ENCODE data around the gene COP1. TPM values are rescaled to one million over a fixed set of nuclear protein-coding genes. Genes with fewer than 3 reads are reported as not detected.

The COP1 gene
- total and polyA plus RNA-seq, 2 donors (not counting 3 experiments of a cell fraction or from before 2014, with no cell fraction given): 16.5 to 40.9 TPM

GRCh38 chr1:175904808-175905207 lies 302.3 kb downstream of the COP1 start:
- no peaks in the 10 kb centered on the region for H3K36me3 ChIP-seq (ENCODE audit: control insufficient read depth in 2 of 2, extremely low read depth in 1 of 2, insufficient read depth in 2 of 2, low read length in 2 of 2)
- ChIA-PET POLR2A (no interaction called here), CTCF (interaction anchor here (1.0 kb wide), 1 partner anchor 9 kb away, joined by 3 read pairs; no protein-coding TSS in a partner anchor)
- intact Hi-C loops (cut with micrococcal nuclease) (no loop called here), dilution Hi-C loops (cut with MboI; ENCODE audit: extremely low pct_ligation_motif_present, low sequenced_read_pairs) (no loop called here)
- no peak overlapping the region for H3K27ac ChIP-seq (ENCODE audit: insufficient read depth, low read depth, low read length)
- no peaks in the 10 kb centered on the region for H3K27me3 ChIP-seq (ENCODE audit: control insufficient read depth in 2 of 2, insufficient read depth in 2 of 2, low read length in 2 of 2)
- TF ChIP-seq JUN (IDR thresholded peaks at IDR 0.05; ENCODE audit: borderline replicate concordance, insufficient read depth, insufficient read length, low read depth): no peak
- no peak for TF ChIP-seq POLR2A (IDR thresholded peaks at IDR 0.05; ENCODE audit: low read depth, low read length)
- no peak for TF ChIP-seq CTCF (IDR thresholded peaks at IDR 0.05; ENCODE audit: extremely low read depth in 1 of 2, insufficient read depth in 1 of 2, low read depth in 1 of 2, low read length in 2 of 2)
- TF ChIP-seq POLR2AphosphoS5 (IDR thresholded peaks at IDR 0.05; ENCODE audit: insufficient read depth, low read depth, low read length): no peak
- no peak for TF ChIP-seq GATA2 (IDR thresholded peaks at IDR 0.05; ENCODE audit: insufficient read depth, insufficient read length, low read depth, low read length)
- TF ChIP-seq EZH2 (IDR thresholded peaks at IDR 0.05; ENCODE audit: borderline replicate concordance, low read depth, low read length, severe bottlenecking): no peak
- no peak for TF ChIP-seq MAX (IDR thresholded peaks at IDR 0.05; ENCODE audit: insufficient read depth, insufficient read length)
- TF ChIP-seq FOS (IDR thresholded peaks at IDR 0.05; ENCODE audit: borderline replicate concordance, insufficient read depth, low read length): no peak
- DNase-seq (ENCODE audit: low read depth, low spot score) (no peak), FAIRE-seq (no peak)
- no peak overlapping the region for H3K9ac ChIP-seq (replicated peaks; ENCODE audit: extremely low read depth, insufficient read depth, low read length)
- no peaks in the 10 kb centered on the region for H3K9me1 ChIP-seq (replicated peaks; ENCODE audit: control insufficient read depth, extremely low read depth, insufficient read depth, low read length)
- no peaks in the 10 kb centered on the region for H3K4me1 ChIP-seq (ENCODE audit: control insufficient read depth, extremely low read depth, insufficient read depth, low read length)
- H4K20me1 ChIP-seq (replicated peaks; ENCODE audit: control insufficient read depth, extremely low read depth, insufficient read depth, low read length): no peaks in the 10 kb centered on the region
- no peaks in the 10 kb centered on the region for H3K9me3 ChIP-seq (replicated peaks; ENCODE audit: control insufficient read depth, insufficient read depth, low read length)
- H3K4me3 ChIP-seq (replicated peaks in 1 of 3; ENCODE audit: insufficient read depth in 1 of 3, low read depth in 1 of 3, low read length in 3 of 3): no peak overlapping the region
- H3K79me2 ChIP-seq (ENCODE audit: control insufficient read depth, insufficient read depth, low read length): no peaks in the 10 kb centered on the region
- BruUV-seq (replicated peaks): no TSS peak
- H3K4me2 ChIP-seq (ENCODE audit: insufficient read depth, low read length): no peak overlapping the region
- H2AFZ ChIP-seq (ENCODE audit: low read depth, low read length): no peak overlapping the region

Data from endothelial cell of umbilical vein (primary cell).